ENCODE measurements around the gene TFAP2E. TPM values are rescaled to one million over a fixed set of nuclear protein-coding genes. Genes with fewer than 3 reads are reported as not detected.

Gene TFAP2E
- total RNA-seq, 1 experiment from 2014 or later: 0.72 TPM

DNA sequence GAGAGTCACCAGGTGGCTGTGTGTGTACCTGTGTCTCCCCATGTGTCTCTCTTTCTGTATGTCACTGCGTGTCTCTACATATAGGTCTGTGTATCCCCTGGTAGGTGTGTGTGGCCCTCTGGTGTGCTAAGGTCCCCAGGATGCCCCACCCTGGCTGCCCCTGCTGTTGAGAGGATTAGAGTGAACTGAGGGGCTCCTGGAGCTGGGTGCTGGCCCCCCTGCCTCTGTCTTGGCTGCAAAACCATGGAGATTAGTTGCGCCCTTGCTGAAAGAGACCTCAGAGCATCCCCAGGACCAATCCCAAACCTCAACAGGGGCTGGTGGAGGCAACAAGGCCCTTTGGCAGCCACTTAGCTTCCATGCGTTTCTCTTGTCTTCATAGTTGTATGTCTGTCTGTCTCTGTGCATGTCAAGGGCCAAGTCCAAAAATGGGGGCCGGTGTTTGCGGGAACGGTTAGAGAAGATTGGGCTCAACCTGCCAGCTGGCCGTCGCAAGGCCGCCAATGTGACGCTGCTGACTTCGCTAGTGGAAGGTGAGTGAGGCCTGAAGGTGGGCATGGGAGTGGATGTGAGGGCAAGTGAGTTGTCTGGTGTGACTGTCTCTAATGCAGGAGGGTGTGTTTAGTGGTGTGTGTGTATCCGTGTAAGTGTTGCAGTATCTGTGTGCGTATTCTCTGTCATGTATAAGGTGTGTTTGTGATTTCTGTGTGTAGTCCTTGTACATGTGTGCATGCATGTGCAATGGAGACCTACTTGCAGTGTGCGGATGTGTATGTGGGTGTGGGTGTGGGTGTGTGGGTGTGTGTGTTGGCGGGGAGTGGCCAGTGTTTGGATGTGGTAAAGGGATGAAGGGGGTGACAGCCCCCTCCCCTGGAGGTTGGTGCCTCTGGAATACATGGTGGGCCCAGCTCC lies 16.7 kb downstream of the TFAP2E start:
- no peak overlapping the region for H2AFZ ChIP-seq
- no peaks in the 10 kb centered on the region for H3K36me3 ChIP-seq (ENCODE audit: low read depth)
- no peaks in the 10 kb centered on the region for H4K20me1 ChIP-seq (ENCODE audit: insufficient read depth)
- DNase-seq: no peak
- ChIA-PET CTCF (no interaction called here), POLR2A (ENCODE audit: unreplicated experiment) (no interaction called here)
- H3K27ac ChIP-seq: no peak overlapping the region
- H3F3A ChIP-seq (ENCODE audit: insufficient read depth, low read depth): no peaks in the 10 kb centered on the region
- no peaks in the 10 kb centered on the region for H3K79me2 ChIP-seq (ENCODE audit: low read depth)
- no TSS peak for BruUV-seq (replicated peaks)
- no peak overlapping the region for H3K4me2 ChIP-seq
- TF ChIP-seq, protein P1, sequence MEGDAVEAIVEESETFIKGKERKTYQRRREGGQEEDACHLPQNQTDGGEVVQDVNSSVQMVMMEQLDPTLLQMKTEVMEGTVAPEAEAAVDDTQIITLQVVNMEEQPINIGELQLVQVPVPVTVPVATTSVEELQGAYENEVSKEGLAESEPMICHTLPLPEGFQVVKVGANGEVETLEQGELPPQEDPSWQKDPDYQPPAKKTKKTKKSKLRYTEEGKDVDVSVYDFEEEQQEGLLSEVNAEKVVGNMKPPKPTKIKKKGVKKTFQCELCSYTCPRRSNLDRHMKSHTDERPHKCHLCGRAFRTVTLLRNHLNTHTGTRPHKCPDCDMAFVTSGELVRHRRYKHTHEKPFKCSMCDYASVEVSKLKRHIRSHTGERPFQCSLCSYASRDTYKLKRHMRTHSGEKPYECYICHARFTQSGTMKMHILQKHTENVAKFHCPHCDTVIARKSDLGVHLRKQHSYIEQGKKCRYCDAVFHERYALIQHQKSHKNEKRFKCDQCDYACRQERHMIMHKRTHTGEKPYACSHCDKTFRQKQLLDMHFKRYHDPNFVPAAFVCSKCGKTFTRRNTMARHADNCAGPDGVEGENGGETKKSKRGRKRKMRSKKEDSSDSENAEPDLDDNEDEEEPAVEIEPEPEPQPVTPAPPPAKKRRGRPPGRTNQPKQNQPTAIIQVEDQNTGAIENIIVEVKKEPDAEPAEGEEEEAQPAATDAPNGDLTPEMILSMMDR (conservative IDR thresholded peaks at IDR 0.05): no peak
- TF ChIP-seq EZH2 (IDR thresholded peaks at IDR 0.05; ENCODE audit: low read depth): no peak
- no peak overlapping the region for H3K4me3 ChIP-seq
- H3K4me1 ChIP-seq (replicated peaks; ENCODE audit: insufficient read depth): no peaks in the 10 kb centered on the region
- intact Hi-C loops (cut with micrococcal nuclease; ENCODE audit: unreplicated experiment): no loop called here
- no peaks in the 10 kb centered on the region for H3K27me3 ChIP-seq (ENCODE audit: insufficient read depth, low read depth)
- no peaks in the 10 kb centered on the region for H3K9me3 ChIP-seq (ENCODE audit: insufficient read depth, low read depth)
- H3K9me2 ChIP-seq (ENCODE audit: insufficient read depth): no peaks in the 10 kb centered on the region

DNA sequence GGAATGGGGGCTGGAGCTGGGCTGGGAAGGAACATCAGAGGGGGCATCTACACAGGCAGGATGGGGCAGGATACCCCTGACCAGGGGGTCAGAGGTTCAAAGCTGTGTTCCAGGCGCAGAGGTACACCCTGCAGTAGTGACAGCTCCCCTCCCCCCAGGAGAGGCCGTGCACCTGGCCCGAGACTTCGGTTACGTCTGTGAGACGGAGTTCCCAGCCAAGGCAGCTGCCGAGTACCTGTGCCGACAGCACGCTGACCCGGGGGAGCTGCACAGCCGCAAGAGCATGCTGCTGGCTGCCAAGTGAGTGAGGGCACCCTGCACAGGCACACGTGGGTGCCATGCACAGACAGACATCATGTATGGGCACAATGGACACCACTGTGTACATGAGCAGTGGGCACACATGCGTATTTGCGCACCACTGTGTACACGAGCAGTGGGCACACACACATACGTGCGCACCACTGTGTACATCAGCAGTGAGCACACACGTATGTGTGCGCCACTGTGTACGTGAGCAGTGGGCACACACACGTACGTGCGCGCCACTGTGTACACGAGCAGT lies 17.4 kb downstream of the TFAP2E start:
- no peak overlapping the region for H3K4me3 ChIP-seq
- no peaks in the 10 kb centered on the region for H4K20me1 ChIP-seq (ENCODE audit: insufficient read depth)
- BruUV-seq (replicated peaks): no TSS peak
- H3K4me1 ChIP-seq (replicated peaks; ENCODE audit: insufficient read depth): no peaks in the 10 kb centered on the region
- no peaks in the 10 kb centered on the region for H3K9me3 ChIP-seq (ENCODE audit: insufficient read depth, low read depth)
- ChIA-PET CTCF (no interaction called here), POLR2A (ENCODE audit: unreplicated experiment) (no interaction called here)
- intact Hi-C loops (cut with micrococcal nuclease; ENCODE audit: unreplicated experiment): no loop called here
- H3K27ac ChIP-seq: no peak overlapping the region
- no peak for TF ChIP-seq EZH2 (IDR thresholded peaks at IDR 0.05; ENCODE audit: low read depth)
- TF ChIP-seq, protein P1 (conservative IDR thresholded peaks at IDR 0.05): no peak
- H2AFZ ChIP-seq: no peak overlapping the region
- no peaks in the 10 kb centered on the region for H3K27me3 ChIP-seq (ENCODE audit: insufficient read depth, low read depth)
- no peaks in the 10 kb centered on the region for H3F3A ChIP-seq (ENCODE audit: insufficient read depth, low read depth)
- H3K4me2 ChIP-seq: no peak overlapping the region
- H3K9me2 ChIP-seq (ENCODE audit: insufficient read depth): no peaks in the 10 kb centered on the region
- DNase-seq: no peak
- H3K79me2 ChIP-seq (ENCODE audit: low read depth): no peaks in the 10 kb centered on the region
- no peaks in the 10 kb centered on the region for H3K36me3 ChIP-seq (ENCODE audit: low read depth)

DNA sequence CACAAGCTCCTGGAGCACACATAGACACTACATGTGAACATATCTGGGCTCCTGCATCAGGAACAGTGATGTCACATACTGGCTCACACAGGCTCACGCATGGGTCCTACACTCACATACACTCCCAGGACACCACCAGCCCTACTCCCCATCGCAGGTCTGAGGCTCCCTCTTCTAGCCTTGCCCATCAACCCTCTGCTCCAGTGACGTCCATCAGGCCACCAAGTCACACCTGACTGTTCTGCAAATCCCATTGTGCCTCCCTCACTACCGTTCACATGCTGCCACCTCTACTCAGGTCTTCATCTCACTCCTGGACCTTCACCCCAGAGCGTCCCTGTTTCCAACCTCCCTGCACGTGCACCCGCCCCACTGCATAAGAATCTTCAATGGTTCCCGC lies 18.1 kb downstream of the TFAP2E start:
- POLR2A ChIA-PET (ENCODE audit: unreplicated experiment): no interaction called here
- H3K27ac ChIP-seq: no peak overlapping the region
- CTCF ChIA-PET: no interaction called here

More for the DNA sequence above, 18.1 kb downstream of the TFAP2E start:
- no peak overlapping the region for H3K4me3 ChIP-seq
- H3K4me2 ChIP-seq: no peak overlapping the region
- no peak overlapping the region for H2AFZ ChIP-seq
- H3K9me3 ChIP-seq (ENCODE audit: insufficient read depth, low read depth): no peaks in the 10 kb centered on the region
- no peaks in the 10 kb centered on the region for H4K20me1 ChIP-seq (ENCODE audit: insufficient read depth)
- no peaks in the 10 kb centered on the region for H3F3A ChIP-seq (ENCODE audit: insufficient read depth, low read depth)
- BruUV-seq (replicated peaks): no TSS peak
- no peaks in the 10 kb centered on the region for H3K27me3 ChIP-seq (ENCODE audit: insufficient read depth, low read depth)
- no peaks in the 10 kb centered on the region for H3K79me2 ChIP-seq (ENCODE audit: low read depth)
- no peak for DNase-seq
- intact Hi-C loops (cut with micrococcal nuclease; ENCODE audit: unreplicated experiment): no loop called here
- TF ChIP-seq, protein P1 (conservative IDR thresholded peaks at IDR 0.05): no peak
- no peak for TF ChIP-seq EZH2 (IDR thresholded peaks at IDR 0.05; ENCODE audit: low read depth)
- H3K4me1 ChIP-seq (replicated peaks; ENCODE audit: insufficient read depth): no peaks in the 10 kb centered on the region
- no peaks in the 10 kb centered on the region for H3K36me3 ChIP-seq (ENCODE audit: low read depth)
- no peaks in the 10 kb centered on the region for H3K9me2 ChIP-seq (ENCODE audit: insufficient read depth)

All from PC-9 (cell line).